Stimulated activated CD8-positive, alpha-beta memory T cell treated with anti-CD3 and anti-CD28 coated beads, Interleukin-15, amount 100 ng/mL, for 4 hours (primary cell): ENCODE measurements around the gene SLC16A3.
"Not testable (repeated sequence)": the region's sequence is repeated elsewhere in the genome, so short reads cannot be mapped to it uniquely, and the experiment has no call there.

Experiments
- DNase-seq, 2 donors: peaks; one replicate each; pipeline ENCODE4 v3.0.0-alpha.2; 2020; ENCODE audit warnings: low read depth in 2 of 2

Gene SLC16A3

DNA sequence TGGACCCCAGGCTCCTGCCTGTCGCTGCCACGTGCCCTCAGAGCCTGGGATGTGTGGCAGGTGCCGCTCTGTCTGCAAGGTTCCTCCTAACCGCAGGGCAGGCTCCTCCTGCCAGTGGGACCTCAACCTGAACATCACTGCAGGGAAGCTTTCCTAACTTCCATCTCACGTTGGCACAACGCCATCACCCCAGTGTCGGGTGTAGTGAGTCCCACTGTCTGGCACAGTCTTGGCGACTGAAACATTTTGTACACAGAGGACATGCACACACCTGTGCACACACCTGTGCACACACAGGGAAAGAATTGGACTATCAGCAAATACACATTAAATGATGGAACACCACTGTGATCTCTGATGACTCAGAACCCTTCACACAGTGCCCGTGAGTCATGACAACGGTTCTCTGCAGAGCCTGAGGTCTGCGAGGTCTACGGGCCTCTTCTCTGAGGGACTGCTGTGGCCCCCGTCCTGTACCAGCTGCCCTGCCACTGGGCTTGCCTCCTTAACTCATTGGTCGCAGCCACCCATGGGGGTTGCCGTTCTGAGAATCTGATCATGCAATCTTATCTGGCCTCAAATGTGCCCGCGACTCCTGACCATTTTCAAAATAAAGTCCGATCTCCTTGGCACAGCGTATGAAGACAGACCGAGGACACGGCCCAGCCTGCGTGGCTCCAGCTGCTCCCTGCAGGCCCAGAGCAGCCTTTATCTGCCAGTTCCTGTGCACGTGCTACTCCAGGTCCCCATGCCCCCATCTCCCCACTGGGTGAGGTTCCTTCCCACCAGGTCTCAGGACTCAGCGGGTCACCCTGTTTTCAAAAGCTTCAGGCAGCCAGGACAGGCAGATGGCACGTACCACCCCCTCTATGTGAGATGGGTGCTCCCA is 23.8 kb upstream of the SLC16A3 start:
- no peak for DNase-seq

DNA sequence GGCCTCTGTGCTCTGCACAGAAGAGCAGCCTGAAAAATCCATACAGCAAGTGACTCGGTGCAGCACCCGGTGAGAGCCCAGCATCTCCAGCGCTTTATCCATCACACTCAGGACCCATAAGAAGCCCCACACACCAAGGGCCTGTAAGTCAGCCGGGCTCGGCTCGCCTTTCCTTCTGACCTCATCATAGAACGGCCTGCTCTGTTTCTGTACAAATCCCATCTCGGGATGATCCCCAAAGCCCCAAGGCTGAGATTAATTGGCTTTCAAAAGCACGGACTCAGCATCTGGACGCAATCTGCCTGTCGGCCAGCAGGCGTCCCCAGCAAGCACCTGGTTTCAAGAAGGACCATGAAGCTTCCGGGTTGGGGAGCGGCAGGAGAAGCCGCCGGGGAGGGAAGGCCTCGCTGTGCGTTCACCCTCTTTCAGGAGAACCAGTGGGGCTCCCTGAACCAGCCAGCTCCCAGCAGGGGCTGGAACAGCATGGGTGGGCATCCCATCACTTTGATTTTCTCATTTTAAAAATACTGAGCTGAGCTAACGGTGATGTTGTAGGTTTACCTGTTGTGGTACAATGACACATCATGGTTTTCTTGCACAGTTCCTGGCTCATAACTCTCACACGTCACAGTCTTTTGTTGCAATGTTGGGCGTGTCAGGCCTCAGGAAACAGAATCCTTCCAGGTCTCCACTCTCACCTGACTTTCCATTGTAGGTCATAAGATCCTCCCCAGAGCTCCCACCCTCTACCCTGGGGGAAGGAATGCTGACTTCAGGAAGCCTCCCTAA is 22.9 kb upstream of the SLC16A3 start:
- DNase-seq, result peak; percentile 58 to 62

DNA sequence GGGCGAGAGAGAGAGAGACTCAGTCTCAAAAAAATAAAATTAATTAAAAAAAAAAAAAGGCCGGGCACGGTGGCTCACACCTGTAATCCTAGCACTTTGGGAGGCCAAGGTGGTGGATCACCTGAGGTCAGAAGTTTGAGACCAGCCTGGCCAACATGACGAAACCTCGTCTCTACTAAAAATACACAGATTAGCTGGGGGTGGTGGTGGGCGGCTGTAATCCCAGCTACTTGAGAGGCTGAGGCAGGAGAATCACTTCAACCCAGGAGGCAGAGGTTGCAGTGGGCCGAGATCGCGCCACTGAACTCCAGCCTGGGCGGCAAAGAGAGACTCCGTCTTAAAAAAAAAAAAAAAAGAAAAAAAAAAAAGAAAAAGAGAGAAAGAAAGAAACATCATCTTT is 18.2 kb upstream of the SLC16A3 start:
- DNase-seq, result not testable (repeated sequence)

DNA sequence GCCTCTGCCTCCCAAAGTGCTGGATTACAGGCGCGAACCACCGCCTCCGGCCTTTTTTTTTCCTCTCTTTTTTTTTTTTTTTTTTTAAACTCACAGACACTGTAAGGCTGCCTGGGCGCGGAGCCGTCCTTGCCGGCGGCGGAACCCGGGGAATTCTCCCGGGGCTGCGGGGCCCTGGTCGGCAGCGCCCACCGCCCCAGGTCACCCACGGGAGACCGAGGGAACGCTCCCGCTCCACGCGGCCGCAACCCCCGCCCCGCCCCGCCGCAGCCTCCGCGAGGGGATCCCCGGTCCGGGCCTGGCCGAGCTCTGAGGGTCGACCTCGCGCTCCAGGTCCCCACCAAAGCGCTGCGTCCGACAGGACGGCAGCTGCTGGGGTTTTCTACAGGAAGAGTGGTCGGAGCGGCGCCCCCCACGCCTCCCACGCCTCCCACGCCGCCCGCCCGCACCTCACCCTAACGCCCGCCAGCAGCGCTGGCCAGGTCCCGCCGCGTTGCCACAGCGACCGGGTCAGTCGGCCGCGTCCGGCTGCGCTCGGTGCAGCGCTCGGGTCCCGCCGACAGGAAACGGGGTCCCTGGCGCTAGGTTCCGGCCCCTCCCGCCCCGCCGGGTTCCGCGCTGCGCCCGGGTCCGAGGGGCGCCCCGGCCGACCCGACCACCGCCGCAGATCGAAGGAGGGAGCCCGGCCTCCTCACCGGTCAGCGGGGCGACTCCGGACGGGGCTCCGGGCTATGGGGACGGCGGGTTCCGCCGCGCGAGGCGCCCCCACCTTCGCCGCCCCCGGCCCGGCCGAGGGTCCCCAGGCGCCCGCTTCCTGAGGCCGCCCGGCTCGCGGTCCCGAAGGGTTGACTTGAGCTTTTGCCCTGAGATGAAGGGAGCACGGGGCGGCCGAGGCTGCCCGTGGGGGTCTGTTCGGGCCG is 16.3 kb upstream of the SLC16A3 start, which contains the start of gene CCDC57:
TSS of gene CCDC57 (minus strand) at position 512 of the 920 bp plus-strand sequence. CDS start 10,898 bp downstream, outside the sequence.
- DNase-seq, result peak in 1 of 2 donors; percentile 64

DNA sequence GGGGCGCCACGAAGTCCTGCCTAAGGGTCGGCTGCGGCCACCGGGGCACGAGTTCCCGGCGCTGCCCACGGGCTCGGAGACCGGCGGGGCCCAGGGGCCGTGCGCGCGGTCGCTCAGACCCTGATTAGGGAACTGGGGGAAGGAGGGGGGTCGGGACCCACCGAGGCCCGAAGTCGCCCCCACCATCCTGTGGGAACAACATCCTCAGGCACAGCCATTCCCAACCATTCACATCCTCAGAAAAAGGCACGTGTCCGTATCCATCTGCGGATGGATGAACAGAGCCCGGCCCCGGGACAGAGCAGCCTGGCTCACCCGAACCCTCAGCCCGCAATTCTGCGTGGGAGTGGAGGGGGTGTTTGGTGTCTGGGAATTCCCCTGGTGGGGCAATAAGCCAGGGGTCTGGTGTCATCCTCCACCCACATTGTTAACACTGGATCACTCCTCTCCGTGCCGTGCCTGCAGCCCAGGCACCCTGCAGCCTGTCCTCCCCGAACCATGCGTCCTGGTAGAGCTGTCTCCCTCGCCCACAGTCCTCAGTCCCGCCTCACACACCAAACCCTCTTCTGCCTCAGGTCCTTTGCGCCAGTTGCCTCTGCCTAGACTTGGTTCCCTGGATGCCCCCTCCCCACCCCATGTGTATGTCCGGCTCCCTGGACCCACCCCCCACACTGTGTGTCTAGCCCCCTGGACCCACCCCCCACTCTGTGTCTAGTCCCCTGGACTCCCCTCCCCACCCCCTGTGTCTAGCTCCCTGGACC is 15.4 kb upstream of the SLC16A3 start:
- peak; percentile 73 to 88 for DNase-seq

DNA sequence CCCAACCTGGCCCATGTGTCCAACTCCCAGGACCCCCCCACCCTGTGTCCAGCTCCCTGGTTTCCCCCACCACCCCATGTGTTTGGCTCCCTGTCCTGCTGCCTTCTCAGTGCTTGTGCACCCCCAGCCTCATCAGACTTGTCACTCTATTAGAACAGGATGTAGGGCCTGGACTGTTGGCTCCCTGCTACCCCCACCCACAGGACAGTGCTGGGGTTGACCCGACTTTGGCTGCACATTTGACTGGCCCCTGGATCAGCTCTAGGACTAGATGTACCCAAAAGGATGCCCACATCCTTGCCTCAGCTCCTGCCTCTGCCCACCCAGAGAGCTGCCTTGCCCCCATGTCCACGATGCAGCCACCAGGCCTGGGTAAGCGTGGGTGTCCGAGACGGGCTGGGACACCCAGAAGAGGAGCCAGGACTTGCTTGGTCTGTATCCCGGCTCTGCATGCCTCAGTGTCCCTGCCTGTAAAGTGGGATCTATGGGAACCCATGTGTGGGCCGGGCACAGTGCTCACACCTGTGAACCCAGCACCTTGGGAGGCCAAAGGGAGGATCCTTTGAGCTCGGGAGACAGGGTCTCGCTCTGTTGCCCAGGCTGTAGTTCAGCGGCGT is 14.7 kb upstream of the SLC16A3 start:
- DNase-seq, result no peak

DNA sequence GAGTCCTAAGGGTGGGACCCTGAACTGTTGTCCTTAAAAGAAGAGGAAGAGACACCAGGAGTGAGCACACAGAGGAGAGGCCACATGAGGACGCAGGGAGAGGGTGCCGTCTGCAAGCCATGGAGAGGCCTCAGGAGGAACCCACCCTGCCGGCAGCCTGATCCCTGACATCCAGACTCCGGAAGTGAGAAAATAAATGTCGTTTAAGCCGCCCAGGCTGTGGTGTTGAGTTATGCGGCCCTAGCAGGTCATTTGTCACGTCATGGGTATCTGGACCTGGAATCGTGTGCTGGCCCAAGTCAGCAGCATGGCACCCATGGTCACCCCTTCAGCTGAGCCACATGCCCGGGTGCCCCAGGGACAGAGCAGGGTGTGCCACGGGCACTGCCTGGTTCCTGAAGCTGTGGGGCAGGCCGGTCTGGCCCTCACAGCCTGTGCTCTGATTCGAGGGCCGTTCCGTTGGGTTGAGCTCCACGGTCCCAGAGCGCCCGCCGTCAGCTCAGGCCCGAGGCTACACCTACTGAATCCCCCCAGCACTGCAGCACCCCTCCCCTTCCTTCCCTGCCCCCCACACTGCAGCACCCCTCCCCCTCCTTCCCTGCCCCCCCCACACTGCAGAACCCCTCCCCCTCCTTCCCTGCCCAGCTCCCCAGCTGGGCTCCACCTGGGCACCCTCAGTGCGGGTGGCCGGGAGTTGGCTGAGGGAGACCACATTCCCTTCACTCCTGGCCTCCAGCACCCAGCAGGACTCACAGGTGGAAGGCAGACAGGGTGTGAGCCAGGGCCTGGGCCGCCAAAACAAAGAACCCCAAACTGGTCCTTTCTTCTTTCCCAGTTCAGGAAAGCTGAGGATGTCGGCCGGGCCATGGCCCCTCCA is 13.5 kb upstream of the SLC16A3 start:
- no peak for DNase-seq

DNA sequence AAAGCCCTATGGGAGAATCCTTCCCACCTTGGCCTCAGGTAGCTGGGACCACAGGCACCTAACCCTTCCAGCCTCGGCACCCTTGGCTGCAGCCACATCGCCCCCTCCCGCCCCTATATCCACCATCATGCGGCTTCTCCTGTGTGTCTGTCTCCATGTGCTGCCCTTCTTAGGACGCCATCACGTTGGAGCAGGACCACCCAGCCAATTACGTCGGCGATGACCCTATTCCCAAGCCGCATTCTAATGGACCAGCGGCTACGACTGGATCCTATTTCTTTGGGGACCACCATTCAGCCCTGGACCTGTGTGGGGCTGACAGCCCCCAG is 12.9 kb upstream of the SLC16A3 start:
- no peak for DNase-seq

DNA sequence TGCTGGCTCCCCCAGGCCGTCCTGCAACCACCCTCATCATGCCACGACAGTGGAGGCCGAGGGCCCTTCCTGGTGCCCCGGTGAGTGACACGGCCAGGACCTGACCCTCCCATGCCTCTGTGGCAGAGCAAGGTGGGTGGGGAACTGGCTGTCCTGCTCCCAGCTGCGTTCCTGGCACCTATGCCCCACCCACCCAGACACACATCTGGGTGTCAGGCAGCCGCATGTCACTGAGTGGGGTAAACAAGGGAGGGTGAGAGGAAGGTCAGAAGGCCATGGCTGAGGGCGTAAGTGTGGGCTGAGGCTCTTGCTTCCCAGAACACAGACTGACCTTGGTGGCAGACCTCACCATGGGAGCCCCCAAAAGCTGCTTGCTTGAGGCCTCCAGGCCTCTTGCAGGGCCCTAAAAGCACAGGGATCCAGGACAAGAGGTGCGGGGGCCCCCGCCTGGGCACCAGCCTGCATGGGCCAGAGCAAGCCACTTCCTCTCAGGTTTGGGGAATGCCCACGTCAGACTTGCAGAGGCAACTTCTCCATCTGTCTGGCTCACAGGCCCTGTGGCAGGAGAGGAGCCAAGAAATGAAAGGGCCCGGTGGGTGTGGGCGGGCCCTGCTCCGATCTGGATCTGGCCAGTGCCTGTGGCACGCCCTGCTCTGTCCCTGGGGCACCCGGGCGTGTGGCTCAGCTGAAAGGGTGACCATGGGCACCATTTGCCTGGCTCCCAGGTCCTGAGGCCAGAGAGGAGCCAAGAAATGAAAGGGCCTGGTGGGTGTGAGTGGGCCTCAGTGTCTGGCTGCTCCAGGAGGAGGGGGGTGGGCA is 12.3 kb upstream of the SLC16A3 start:
- no peak for DNase-seq

DNA sequence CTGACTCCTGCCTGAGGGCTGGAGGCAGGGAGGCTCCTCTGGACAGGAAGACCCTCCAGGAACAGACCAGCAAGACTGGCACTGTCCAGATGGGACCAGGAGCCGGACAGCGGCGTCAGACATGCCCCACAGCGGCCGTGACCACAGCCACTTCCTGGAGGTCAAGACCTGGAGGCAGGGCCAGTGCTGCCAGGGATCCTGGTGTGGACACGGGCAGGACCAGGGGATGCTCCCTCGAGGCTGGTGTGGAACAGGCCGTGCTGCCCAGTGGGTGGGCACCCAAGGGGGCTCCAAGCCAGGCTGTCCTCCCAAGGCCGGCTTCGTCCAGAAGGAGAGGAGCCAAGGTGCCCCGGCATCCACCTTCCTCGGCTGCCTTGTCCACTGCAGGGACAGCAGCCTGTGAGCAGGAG is 11.7 kb upstream of the SLC16A3 start:
- DNase-seq, result no peak

DNA sequence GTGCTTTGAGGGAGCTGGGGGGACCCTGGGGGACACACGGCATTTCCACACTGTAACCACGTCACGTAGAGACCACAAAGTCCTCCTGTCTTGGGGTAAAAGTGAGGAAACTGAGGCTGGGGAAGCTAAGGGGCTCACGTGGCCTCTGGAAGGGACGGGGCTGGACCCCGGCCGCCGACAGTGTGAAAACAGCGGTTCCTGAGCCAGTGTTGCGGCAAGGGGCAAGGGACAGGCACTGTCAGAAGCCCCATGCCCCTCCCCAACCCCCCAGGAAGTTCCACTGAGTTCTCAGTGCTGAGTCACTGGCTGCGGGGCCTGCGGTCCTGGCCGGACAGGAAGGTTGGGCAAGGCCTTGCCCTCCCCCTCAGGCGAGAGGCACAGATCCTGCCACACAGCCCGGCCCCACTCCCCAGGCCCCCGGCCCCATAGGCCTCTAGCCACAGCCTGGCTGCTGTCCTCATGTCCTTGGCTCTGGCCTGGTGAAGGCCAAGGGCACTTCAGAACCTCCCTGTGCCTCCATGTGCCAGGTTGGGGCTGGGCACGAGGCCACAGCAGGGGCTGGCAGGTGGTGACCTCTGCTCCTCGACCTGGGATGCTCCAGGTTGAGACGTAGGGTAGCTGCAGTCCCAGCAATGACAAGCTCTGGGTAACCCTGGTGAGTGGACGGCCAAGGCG is 11.2 kb upstream of the SLC16A3 start:
- DNase-seq, result no peak

DNA sequence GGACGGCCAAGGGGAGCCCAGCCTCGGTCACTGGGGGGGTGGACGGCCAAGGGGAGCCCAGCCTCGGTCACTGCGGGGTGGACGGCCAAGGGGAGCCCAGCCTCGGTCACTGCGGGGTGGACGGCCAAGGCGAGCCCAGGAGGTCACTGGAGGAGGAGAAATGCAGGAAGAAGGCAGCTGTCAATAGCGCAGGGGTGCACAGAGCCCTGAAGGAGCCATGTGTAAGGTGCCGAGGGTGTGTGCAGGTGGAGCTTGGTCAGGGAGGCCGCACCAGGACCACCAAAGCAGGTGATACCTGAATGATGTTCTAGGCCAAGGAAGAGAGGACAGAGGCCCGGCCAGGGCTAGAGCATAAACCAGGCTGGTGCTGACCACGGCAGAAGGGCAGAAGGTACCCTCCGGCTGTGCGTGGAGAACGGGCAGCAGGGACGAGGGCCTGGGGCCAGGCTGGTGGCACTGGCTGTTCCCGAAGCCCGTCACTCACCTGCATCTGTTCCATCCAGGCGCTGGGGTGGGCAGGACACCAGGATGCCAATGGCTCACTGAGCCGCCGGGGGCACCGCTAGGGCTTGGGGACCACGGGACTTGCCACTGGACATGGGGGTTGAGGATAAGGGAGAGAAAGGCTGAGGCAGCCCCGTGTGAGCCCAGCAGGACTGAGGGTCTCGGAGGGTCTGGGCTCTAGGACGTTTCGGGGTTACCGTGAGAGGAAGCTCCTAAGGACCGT is 10.3 kb upstream of the SLC16A3 start:
- DNase-seq, result no peak

DNA sequence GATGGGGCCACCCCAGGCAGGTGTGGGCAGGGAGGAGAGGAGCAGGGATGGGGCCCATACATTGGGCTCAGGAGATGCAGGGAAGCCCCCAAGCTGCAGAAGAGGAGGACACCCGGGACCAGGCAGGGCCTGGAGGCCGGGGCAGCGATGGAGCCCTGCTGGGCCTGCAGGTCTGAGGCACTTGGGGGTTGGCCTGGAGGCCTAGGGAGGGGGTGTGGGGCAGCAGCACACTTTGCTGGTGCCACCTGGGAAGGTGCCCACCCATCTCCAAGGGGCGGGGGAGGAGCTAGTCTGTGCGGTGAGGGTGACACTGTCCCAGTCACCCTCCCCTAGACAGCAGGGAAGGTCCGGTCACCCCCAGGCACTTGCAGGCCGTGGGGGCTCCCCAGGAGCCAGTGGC is 9.8 kb upstream of the SLC16A3 start:
- DNase-seq, result no peak

DNA sequence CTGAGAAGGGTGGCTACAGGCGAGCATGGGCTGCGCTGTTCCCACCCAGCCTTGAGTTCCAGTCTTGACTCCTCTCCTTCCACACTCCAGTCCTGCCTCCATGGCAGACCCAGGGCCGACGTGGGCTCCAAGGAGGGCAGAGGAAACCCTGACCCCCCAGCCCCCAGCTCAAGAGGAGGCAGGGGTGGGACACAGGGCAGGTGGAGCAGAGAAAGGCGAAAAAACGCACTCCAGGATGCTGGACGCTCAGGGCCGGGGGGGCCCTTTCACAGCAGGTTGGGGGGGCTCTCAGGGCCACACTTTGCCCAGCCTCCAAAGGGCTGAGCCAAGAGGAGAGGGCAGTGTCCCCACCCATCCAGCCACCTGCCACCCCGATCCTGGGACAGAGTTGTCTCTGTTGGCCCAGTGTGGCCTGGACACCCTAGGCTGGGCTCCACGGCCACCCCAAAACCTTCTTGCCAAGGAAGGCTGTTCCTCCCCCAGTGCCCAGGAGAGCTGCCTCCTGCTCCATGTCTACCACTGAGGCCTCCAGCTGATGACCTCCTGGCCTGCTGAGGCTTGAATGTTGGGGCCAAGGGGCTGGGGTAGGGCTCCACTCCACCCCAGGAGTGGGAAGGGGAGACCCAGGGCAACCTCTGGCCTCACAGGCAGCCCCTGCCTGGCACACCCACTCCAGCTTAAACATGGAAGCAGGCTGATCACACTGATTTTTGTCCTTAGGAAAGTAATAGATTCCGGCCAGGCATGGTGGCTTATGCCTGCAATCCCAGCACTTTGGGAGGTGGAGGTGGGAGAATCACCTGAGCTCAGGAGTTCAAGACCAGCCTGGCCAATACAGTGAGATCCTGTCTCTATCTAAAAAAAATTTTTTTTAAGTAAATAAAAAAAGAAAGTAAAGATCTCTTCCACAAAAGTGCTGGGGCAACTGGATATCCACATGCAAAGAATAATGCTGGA is 8.8 kb upstream of the SLC16A3 start:
- DNase-seq, result no peak

DNA sequence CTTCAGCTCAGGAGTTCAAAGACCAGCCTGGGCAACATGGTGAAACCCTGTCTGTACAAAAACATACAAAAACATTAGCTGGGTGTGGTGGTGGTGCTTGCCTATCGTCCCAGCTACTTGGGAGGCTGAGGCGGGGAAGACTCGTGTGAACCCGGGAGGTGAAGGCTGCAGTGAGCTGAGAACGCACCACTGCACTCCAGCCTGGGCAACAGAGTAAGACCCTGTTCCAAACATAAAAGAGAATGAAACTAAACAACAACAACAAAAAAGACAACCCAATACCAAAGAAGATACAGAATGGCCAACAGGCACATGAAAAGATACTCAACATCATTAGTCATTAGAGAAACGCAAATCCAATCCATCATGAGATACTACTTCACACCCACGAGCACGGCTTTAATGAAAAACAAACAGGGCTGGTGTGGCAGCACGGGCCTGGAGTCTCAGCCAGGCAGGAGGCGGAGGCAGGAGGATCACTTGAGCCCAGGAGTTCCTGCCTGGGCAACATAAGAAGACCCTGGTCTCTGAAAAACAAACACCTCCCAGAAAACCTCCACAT is 7.4 kb upstream of the SLC16A3 start:
- DNase-seq, result no peak

DNA sequence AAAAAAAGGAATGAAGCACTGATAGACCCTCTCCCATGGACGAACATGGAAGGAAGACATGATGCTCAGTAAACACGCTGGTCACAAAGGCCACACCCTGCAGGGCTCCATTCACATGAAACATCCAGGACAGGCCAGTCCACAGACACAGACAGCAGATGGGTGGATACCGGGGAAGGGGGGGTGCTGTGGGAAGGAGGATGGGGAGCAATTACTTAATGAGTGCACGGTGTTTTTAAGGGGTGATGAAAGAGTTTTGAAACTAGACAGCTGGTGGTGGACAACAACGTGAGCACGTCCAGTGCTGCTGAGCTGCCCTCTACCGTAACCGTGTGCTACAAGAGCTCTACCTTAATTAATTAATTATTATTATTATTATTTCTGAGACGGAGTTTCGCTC is 6.0 kb upstream of the SLC16A3 start:
- DNase-seq, result no peak
